IPS-15b (cell line): ENCODE results near the gene ACOX2.

Source experiments
- H3K27me3 ChIP-seq: one replicate; pipeline ENCODE4 v1.6.1; 2013; ENCODE audit warnings: low read length; ENCODE audit not compliant: control insufficient read depth, insufficient read depth
- H3K36me3 ChIP-seq: one replicate; pipeline ENCODE4 v1.6.1; 2013; ENCODE audit warnings: low read length; ENCODE audit not compliant: control insufficient read depth, insufficient read depth
- H3K4me1 ChIP-seq: one replicate; pipeline ENCODE4 v1.6.1; 2013; ENCODE audit warnings: mild to moderate bottlenecking, low read length; ENCODE audit not compliant: control insufficient read depth, insufficient read depth
- H3K4me3 ChIP-seq: one replicate; pipeline ENCODE4 v1.5.1; 2013; ENCODE audit warnings: low read depth, low read length
- H3K9ac ChIP-seq: one replicate; pipeline ENCODE4 v1.6.1; 2013; ENCODE audit warnings: low read depth, mild to moderate bottlenecking, low read length
- H3K9me3 ChIP-seq: one replicate; pipeline ENCODE4 v1.6.1; 2013; ENCODE audit warnings: mild to moderate bottlenecking, low read length; ENCODE audit not compliant: control insufficient read depth, insufficient read depth

The ACOX2 gene

DNA sequence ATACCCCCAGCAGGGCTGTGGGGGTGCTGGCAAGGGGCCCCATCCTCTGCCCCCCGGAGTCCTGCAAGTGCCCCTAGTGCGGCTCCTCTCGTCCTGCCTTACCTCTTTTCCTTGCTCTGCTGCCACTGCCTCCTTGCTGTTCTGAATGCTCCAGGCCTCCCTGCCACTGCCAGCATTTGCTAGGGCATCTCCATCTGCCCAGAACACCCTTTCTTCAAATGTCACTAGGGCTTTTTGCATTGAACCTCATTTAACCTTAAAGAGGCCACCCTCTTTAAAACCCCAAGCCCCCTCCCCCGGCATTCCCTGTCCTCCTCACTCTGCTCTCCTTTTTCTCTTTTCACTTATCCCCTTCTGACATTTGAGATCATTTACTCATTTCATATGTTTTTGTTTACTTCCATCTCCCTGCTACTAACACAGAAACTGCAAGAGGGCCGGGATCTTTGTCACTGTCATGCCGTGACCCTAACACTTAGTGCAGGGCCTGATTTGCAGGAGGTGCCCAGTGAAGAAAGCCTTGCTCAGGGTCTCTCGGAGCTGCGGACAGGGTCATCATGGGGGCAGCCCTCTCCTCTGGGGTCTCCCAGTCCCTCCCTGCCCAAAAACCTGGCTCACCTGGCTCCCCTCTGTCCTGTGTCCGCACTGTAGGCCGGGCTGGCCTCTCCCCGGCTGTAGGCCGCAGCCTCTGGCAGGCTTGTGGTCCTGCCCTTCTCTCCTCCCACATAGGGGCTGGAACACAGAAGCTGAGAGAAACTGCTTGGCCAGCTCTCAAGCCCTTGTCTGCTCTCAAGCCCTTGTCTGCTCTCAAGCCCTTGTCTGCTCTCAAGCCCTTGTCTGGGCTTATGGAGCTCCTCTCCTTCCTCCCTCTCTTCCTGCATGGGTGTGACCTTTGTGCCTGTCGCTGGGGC is at the start of gene ACOX2:
TSS of gene ACOX2 (minus strand) at position 690 of the 911 bp plus-strand sequence. CDS start 2,084 bp downstream, outside the sequence.
- Histone ChIP-seq H3K27me3 (no peaks in the 10 kb centered on the region), H3K4me3 (no peak within 1 kb of the TSS), H3K9ac (no peak within 1 kb of the TSS), H3K36me3 (no peaks in the 10 kb centered on the region), H3K9me3 (no peaks in the 10 kb centered on the region), H3K4me1 (peaks cover 4% of the 10 kb centered on the region)

DNA sequence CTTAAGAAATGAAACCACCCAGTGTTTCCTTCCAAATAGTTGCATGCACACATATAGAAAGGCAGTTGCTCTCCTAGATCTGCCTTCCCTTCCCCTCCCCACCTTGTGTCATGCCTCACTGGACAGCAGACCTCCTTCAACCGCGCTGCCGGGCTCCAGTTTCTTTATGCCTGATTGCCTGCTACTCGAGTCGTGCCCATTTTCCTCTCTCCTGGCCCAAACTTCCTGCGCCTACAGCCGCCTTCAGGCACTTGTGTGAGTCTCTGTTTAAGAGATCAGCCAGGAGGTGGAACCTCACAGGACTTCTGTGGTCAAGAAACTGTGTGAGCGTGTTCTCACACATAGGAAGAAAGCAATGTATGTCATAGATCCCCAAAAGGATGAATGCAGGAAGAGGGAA is 49.0 kb upstream of the ACOX2 start:
- no peaks in the 10 kb centered on the region for H3K9me3 ChIP-seq
- H3K27me3 ChIP-seq, result peaks cover 39% of the 10 kb centered on the region
- peaks cover 8% of the 10 kb centered on the region for H3K4me1 ChIP-seq
- H3K36me3 ChIP-seq, result no peaks in the 10 kb centered on the region
- H3K4me3 ChIP-seq, result peak overlapping the region; percentile 12
- no peak overlapping the region for H3K9ac ChIP-seq

- no peaks in the 10 kb centered on the region for H3K9me3 ChIP-seq
- peak overlapping the region; percentile 45 for H3K4me3 ChIP-seq
- peak overlapping the region; percentile 2 for H3K9ac ChIP-seq
- H3K36me3 ChIP-seq, result no peaks in the 10 kb centered on the region
- peaks cover 12% of the 10 kb centered on the region for H3K4me1 ChIP-seq
- peaks cover 39% of the 10 kb centered on the region for H3K27me3 ChIP-seq
Observed at GRCh38 chr3:58585005-58585786, 48.2 kb upstream of the ACOX2 start.

DNA sequence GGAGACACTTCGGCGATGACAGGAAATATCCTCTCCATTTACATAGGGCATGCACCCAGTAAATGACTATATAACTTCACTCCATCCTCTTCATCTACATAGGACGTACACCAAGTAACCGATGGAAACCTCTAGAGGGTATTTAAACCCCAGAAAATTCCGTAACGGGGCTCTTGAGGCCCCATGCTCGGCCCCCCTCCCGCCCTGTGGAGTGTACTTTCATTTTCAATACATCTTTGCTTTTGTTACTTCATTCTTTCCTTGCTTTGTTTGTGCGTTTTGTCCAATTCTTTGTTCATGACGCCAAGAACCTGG is 47.7 kb upstream of the ACOX2 start:
- Histone ChIP-seq H3K4me3 (peak overlapping the region; percentile 33), H3K9me3 (no peaks in the 10 kb centered on the region), H3K4me1 (peaks cover 12% of the 10 kb centered on the region), H3K27me3 (peaks cover 39% of the 10 kb centered on the region), H3K9ac (no peak overlapping the region), H3K36me3 (no peaks in the 10 kb centered on the region)

GRCh38 chr3:58581328-58582091 is 44.5 kb upstream of the ACOX2 start:
- Histone ChIP-seq H3K9ac (no peak overlapping the region), H3K4me1 (peaks cover 21% of the 10 kb centered on the region), H3K36me3 (no peaks in the 10 kb centered on the region), H3K27me3 (peaks cover 29% of the 10 kb centered on the region), H3K4me3 (no peak overlapping the region), H3K9me3 (no peaks in the 10 kb centered on the region)

GRCh38 chr3:58580826-58581327 is 43.9 kb upstream of the ACOX2 start:
- H3K36me3 ChIP-seq, result no peaks in the 10 kb centered on the region
- peaks cover 26% of the 10 kb centered on the region for H3K27me3 ChIP-seq
- no peak overlapping the region for H3K9ac ChIP-seq
- peaks cover 20% of the 10 kb centered on the region for H3K4me1 ChIP-seq
- H3K4me3 ChIP-seq, result no peak overlapping the region
- H3K9me3 ChIP-seq, result no peaks in the 10 kb centered on the region

DNA sequence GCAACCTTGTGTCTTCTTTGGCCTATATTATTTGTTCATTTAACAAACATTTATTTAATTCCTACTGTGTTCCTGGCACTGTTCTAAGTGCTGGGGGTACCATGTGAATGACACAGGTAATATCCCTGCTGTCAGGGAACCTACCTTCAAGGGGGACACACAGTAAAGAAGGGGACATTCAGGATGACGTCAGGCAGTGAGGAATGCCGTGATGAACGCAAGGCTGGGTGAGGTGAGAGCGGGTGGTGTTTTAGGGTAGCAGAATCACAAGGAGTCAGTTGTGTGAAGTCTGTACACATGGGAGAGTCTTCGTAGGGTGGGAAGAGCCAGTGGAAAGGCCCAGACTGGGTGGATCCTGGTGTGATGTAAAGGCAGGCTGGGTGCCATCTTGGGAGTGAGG is 41.9 kb upstream of the ACOX2 start:
- peaks cover 9% of the 10 kb centered on the region for H3K27me3 ChIP-seq
- no peak overlapping the region for H3K4me3 ChIP-seq
- no peak overlapping the region for H3K9ac ChIP-seq
- H3K9me3 ChIP-seq, result no peaks in the 10 kb centered on the region
- peaks cover 15% of the 10 kb centered on the region for H3K4me1 ChIP-seq
- no peaks in the 10 kb centered on the region for H3K36me3 ChIP-seq

GRCh38 chr3:58577269-58577821 is 40.4 kb upstream of the ACOX2 start, which contains the start of gene FAM107A:
Gene FAM107A (minus strand): TSS chr3:58577391. CDS start chr3:58569860, 7,531 bp downstream.
- peaks cover 15% of the 10 kb centered on the region for H3K4me1 ChIP-seq
- no peaks in the 10 kb centered on the region for H3K36me3 ChIP-seq
- H3K4me3 ChIP-seq, result no peak within 1 kb of the TSS
- H3K9me3 ChIP-seq, result no peaks in the 10 kb centered on the region
- peak within 1 kb of the TSS; percentile 39 for H3K9ac ChIP-seq
- H3K27me3 ChIP-seq, result peaks cover 6% of the 10 kb centered on the region

DNA sequence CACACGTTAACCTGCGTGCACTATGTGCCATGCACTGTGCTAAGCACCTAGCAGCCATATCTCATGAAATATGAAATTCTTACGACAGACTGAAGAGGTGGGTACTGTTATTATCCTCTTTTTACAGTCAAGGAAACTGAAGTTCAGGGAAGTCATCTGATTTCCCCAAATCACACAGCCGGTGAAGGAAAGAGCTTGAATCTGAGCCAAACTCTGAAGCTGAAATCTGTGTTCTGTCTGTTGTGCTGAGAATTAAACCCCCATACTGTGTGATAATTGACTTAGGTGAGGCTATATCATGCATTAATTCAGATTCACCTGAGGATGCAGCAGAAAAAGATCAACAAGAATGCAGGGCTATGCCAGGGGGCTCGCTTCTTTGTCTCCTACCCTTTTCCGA is 39.7 kb upstream of the ACOX2 start:
- Histone ChIP-seq H3K4me3 (no peak overlapping the region), H3K36me3 (no peaks in the 10 kb centered on the region), H3K9me3 (no peaks in the 10 kb centered on the region), H3K4me1 (peaks cover 13% of the 10 kb centered on the region), H3K27me3 (peaks cover 6% of the 10 kb centered on the region), H3K9ac (no peak overlapping the region)

DNA sequence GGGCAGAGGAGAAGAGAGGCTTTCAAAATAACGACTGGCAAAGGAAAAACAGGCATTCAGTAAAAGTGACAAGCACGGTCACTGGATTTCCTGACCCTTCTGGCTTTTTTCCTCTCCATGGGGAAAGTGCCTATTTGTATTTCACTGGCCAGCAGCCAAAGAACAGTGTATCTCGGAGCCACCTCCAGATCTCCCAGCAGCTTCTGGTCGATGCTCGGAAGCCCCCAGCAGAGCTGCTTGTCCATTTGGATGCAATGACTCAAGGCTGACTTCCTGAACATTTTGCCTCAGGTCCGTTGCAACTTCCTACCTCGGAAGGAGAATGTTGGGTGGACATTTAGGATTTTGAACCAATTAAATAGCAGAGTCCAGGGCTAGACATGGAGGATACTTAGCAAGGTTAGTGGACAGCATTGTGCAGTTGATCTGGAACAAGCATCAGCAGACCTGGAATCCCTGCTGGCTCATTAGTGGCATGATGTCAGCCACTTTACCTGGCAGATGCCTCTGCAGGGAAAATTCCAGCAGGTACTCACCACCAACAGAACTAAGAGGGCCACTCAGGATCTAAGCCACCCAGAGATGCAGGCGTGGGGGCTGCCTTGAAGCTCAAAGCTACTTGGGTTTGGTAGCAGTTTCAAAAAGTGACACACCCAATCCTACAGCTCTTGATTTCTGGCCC is 39.1 kb upstream of the ACOX2 start:
- no peaks in the 10 kb centered on the region for H3K36me3 ChIP-seq
- H3K4me3 ChIP-seq, result no peak overlapping the region
- peaks cover 6% of the 10 kb centered on the region for H3K27me3 ChIP-seq
- peaks cover 13% of the 10 kb centered on the region for H3K4me1 ChIP-seq
- H3K9me3 ChIP-seq, result no peaks in the 10 kb centered on the region
- no peak overlapping the region for H3K9ac ChIP-seq
